HT1080 (cell line): Measurements from ENCODE around the gene MADCAM1. TPM values are rescaled to one million over a fixed set of nuclear protein-coding genes. Genes with fewer than 3 reads are reported as not detected.

Source experiments
- DNase-seq: peaks from one replicate; pipeline ENCODE4 v3.0.0-alpha.2; 2015; ENCODE audit warnings: low read depth
- total RNA-seq: library from RNA; depleted of rRNA; stranded (reverse); fragments of >200 nt; shearing (Covaris generic); gene quantifications from 2 replicates; pipeline ENCODE4 v1.2.3, GENCODE V29; 2014

The MADCAM1 gene
- total RNA-seq, 1 experiment from 2014 or later = not detected

DNA sequence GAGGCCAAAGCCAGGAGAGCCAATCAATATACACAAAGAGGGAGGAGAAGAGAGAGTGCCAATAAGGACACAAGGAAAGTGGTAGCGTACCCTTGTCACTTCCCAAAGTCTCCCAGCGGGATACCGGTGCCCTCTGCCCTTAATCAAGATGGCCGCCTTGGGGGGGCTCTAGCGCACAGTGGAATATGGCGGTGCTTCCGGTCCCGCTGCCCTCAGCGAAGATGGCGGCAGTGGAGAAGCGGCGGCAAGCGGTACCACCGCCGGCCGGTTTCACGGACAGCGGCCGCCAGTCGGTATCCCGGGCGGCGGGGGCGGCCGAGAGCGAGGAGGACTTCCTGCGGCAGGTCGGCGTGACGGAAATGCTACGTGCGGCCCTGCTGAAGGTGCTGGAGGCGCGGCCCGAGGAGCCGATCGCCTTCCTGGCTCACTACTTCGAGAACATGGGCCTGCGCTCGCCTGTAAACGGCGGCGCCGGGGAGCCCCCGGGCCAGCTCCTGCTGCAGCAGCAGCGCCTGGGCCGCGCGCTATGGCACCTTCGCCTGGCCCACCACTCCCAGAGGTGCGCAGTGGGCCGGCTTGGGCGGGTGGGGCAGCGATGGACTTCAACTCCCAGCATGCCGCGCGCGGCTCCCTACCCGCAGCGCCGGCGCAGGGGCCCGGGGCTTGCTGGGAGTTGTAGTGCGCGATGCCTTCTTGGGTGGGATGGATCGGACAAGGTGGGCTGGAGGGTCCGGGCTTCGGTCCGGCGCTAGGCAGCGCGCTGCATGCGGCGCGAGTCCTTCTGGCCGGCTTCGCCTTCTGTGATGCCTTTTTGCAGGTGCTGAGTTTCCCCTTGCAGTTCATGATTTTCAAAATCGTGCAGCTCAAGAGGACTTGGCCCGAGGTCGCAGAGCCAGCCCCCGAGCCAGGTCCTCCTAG, 11.3 kb downstream of the MADCAM1 start, which contains the start of gene TPGS1:
Gene TPGS1 (plus strand): TSS at position 212 of the 918 bp plus-strand sequence. CDS start 10 bp downstream, at position 222.
- DNase-seq = peak; percentile 80

DNA sequence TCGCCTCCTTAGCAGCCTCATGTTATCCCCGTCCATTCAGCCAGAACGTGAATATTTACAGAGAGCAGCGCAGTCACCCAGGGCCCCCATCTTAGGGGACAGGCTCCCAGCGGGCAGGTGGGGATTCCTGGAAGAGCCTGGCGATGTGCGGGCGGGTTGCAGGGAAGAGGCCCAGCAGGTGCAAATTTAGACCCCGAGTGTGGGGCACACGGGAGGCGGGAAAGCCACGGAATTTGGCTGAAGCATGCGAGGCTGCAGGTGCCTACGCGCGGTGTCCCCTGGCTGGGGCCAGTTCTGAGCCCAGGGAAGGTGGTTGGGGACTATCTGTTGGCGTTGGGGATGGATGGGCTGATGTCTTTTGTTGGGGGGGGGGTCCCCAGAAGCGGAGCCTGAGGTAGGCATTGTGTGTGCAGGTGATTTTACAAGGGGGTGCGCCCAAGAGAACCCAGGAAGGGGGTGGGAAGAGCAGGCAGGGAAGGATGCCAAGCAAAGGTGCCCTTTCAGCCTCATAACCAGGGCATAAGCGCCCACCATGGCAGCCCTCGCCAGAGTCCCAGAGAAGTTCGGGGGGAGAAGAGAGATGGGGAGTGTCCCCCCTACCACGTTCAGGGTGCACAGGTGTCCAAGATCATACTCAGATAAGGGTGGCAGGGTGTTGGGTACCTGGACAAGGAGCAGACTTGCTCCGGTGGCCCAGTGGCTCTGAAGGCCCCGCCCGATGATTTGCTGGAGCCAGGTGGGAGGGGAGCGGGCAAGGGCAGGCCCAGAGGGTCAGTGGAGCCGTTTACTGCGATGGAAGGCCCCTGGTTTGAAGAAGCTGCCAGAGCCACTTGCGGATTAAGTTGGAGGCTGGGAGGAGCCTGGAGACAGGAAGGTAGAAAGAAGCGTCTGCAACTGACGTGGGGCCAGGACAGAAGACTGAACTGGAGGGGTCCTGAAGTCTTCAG, 12.2 kb downstream of the MADCAM1 start:
- DNase-seq = no peak

DNA sequence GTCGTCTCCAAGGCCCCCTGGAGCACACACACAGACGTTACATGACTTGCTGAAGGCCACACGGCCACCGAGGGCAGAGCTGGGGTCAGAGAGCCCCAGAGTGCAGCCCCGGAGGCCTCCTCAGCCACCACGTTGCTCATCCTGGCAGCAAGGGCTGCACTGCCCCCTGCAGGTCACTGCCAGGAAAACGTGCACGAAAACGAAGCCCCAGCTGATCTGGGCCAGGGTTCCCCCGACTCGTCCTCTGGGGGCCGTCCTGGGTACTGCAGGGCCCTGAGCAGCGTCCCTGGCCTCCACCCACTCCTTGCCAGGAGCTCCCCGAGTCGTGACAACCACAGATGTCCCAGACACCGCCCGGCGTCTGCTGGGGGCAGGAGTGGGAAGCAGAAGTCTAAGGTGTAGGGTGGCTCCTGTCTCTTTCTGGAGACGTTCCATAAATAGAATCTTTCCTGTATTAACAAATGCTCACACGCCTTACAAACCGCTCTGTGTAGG, 14.4 kb downstream of the MADCAM1 start:
- peak; percentile 86 for DNase-seq

DNA sequence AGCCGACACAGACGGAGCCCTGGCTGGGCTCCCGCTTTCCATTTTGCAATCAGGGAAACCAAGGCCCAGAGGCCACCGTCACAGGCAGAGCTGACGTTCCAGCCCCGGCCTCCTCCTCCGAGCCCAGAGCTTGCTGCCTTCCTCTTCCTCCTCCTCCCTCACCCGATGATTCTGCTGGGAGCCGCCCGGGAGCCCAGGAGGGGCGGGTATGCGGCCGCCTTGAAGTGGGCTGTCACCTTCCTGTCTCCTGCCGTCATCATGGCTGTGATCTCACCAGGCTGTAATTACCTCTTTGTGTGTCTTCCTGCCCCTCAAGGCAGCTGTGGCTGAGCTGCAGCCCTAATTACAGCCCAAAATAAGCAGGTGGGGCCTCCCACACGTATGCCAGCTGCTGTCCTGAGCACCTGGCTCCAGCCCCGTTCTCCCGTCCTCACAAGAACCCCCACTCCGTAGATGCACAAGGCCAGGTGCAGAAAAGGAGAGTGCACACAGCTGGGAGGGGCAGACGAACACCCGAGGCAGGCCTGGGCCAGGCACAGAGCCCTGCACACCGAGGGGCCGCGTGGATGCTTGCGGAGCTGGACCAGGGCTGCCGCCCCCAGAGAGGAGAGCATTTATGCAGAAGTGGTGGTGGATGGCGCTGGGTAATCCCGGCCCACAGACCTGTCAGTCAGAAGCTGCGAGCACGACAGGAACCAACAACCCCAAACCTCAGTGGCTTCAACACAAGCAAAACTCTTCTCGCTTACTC, 15.0 kb downstream of the MADCAM1 start:
- DNase-seq = peak; percentile 92

DNA sequence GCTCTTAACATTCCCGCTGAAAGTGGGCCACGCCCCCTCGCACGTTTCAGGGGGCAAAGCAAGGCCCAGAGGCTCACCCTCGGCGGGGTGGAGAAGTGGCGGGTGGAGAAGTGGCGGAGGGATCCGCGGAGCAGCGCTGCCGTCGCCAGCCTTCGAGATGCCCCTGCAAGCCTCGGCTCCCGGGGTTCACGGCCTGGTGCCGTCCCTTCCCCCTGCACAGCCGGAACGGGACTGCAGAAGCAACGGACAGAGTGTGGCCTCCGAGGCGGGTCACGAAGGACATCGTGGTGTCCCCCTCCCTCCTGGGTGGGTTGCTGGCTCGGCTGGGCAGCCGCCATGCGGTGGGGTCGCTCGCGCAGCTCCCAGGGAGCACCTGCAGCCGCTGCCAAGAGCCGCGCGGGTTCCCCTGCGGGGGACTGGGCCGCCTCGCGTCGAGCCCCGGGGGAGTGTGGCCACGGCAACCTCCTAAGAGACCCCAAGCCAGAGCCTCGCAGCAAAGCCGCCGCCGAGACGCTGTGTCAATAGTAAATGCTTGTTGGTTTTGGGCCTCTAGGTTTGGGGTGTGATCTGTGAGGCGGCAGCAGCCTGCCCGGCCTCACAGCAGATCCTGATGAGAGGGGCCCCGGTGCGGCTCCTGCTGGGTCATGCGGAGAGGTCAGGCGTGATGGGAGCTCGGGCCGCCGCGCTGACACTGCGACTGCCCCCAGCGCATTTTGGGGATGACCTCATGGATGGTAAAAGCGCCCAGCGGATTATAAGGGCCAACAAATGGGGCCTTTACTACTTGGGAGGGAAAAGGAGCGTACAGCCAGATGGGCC, 16.5 kb downstream of the MADCAM1 start:
- DNase-seq = no peak

DNA sequence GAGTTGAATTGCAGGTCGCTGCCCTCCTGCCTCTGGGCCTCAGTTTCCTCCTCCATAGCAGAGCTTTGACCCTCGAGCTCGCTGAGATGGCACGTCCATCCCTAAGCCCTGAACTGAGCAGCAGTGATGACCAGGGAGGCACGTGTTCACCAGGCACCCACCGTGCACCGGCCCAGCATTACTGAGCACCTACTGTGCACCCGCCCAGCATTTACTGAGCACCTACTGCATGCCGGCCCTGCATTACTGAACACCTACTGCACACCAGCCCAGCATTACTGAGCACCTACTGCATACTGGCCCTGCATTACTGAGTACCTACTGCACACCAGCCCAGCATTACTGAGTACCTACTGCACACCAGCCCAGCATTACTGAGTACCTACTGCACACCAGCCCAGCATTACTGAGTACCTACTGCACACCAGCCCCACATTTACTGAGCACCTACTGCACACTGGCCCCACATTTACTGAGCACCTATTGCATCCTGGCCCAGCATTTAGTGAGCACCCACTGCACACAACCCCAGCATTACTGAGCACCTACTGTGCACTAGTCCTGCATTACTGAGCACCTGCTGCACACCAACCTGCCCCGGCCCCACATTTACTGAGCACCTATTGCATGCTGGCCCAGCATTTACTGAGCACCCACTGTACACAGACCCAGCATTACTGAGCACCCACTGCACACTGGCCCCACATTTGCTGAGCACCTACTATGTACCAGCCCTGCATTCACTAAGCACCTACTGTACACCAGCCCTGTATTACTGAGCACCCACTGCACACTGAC, 17.3 kb downstream of the MADCAM1 start:
- DNase-seq = no peak

DNA sequence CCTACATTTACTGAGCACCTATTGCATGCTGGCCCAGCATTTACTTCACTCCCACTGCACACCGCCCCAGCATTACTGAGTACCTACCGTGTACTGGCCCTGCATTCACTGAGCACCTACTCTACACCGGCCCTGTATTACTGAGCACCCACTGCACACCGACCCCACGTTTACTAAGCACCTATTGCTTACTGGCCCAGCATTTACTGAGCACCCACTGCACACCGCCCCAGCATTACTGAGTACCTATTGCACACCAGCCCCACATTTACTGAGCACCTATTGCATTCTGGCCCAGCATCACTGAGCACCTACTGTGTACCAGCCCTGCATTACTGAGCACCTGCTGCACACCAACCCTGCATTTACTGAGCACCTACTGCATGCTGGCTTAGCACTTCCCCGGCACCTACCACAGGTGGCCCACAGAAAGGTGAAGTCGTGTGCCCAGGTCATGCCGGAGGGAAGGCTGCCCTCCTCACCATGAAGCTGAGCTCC, 17.9 kb downstream of the MADCAM1 start:
- DNase-seq = no peak

DNA sequence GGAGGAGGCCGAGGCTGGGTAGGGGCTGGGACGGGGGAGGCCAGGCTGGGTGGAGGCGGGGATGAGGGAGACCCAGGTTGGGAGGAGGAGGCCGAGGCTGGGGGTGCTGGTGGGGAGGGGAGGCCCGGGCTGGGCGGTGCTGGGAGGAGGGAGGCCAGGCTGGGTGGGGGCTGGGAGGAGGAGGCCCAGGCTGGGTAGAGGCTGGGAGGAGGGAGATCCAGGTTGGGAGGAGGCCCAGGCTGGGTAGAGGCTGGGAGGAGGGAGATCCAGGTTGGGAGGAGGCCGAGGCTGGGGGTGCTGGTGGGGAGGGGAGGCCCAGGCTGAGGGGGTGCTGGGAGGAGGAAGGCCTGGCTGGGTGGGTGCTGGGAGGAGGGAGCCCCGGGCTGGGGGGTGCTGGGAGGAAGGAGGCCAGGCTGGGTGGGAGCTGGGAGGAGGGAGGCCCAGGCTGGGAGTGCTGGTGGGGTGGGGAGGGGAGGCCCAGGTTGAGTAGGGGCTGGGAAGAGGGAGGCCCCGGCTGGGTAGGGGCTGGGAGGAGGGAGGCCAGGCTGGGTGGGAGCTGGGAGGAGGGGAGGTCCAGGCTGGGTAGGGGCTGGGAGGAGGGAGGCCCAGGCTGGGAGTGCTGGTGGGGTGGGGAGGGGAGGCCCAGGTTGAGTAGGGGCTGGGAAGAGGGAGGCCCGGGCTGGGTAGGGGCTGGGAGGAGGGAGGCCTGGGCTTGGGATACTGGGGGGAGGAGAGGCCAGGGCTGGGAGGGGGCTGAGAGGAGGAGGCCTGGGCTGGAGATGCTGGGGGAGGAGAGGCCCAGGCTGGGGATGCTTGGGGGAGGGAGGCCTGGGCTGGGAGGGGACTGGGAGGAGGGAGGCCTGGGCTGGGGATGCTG, 21.7 kb downstream of the MADCAM1 start:
- no peak for DNase-seq

DNA sequence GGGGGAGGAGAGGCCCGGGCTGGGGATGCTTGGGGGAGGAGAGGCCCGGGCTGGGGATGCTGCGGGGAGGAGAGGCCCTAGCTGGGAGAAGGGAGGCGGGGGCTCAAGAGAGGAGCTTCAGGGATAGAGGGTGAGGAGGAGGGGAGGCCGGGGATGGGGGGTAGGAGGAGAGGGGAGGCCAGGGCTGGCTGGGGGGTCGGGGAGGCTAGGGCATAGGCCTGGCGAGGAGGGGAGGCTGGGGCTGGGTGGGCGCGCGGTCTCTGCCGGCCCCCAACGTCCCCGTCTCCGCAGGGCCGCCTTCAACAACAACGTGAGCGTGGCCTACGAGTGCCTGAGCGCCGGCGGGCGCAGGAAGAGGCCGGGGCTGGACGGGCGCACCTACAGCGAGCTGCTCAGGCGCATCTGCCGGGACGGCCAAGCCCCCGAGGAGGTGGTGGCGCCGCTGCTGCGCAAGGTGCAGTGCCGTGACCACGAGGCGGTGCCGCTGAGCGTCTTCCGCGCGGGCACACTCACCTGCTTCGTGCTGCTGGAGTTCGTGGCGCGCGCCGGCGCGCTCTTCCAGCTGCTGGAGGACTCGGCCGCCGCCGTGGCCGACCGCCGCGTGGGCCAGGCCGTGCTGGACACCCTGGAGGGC, 22.4 kb downstream of the MADCAM1 start:
- DNase-seq = no peak

DNA sequence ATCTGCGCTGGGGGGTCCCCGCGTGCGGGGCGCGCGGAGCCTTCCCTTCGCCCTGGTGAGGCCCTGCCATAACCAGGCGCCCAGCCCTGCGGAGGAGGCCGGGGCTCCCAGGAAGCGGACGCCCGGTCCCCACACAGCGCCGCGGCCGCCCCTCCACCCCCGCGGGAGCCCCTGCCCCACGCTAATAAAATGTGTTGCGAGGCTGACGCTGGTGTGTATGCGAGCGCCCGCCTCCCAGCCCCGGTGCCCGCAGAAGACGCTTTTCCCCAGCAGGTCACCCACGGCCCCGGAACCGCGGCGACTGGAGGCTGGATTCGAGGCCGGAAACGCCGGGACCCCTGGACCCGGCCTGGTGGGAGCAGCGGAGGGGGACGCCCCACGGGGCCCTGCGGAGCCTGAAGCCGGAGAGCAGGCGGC, 23.2 kb downstream of the MADCAM1 start:
- DNase-seq = no peak

DNA sequence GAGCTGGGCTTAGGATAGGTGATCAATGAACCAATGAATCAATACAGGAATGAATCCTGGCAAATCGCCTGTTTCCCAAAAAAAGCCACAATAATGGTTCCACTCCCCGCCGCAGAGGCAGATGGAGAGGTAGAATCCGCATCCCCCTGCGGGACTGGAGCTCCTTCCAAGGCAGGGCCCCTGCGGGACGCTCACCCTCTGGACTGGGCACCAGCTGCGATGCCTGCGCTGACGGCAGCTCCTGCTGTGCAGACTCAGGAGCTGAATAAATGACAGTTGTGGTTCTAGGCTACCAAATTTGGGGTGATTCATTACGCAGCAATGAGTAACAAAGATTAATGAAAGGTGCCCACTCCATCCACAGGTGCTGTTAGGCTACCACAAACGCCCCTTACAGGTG, 26.4 kb downstream of the MADCAM1 start:
- DNase-seq = no peak

DNA sequence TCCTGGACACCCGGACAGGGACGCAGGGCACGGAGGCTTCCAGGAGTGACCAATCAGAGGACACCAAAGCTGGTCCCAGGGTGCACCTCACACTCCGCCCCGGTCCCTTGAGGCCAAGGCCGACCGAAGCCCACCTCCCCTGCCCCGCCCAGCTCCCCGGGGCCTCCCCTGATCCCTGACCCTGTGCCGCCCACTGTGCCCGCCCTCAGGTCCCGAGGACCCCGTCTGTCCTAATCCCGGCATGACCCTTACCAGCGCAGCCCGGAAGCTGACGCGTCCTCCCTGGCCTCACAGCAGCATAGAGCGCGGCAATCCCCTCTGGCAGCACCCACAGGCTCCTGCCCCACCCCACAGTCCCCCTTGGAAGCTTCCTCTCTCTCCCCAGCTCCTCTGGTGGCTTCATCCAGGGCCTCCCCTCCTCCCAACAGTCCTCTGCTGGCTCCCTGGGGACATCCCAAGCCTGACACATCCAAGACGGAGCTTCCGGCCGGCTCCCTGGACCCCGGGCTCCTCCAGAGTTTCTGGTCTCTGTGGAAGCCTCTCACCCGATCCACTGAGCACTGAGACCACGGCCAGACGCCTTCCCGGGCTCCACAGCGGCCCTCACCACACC, 27.9 kb downstream of the MADCAM1 start:
- DNase-seq = no peak

DNA sequence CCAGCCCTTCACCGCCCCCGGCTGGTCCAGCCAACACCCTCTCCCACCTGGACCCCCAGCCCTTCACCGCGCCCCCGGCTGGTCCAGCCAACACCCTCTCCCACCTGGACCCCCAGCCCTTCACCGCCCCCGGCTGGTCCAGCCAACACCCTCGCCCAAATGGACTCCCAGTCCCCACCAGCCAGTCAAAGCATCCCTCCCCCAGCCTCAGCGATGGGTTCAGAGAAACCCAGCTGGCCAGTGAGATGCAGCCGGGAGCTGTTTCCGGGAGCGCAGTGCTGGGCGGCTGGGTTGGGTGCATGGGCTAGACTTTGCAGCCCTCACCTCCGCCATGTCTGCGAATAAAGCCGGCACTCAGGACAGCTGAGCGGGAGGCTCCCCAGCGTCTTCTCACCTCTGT, 28.7 kb downstream of the MADCAM1 start:
- DNase-seq = no peak

DNA sequence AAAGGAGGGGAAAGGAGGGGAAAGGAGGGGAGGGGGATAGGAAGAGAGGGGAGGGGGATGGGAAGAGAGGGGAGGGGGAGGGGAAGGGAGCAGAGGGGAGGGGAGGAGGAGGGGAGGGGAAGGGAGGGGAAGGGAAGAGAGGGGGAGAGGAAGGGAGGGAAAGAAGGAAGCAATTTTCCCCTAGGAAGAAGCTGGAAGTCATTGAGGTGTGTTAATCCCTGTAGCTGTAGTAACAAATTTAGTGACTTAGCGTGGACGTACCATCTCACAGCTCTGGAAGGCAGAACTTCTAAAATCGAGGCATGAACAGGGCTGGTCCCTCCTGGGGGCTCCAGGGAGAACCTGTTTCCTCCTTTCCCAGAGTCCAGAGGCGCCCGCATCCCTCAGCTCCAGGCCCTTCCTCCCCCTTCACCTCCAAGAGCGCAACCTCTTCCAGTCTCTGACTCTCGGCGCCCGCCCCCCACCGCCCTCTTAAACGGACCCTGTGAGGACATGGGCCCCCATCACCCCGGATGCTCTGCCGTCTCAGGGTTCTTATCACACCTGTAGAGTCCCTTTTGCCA, 29.7 kb downstream of the MADCAM1 start:
- DNase-seq = no peak

DNA sequence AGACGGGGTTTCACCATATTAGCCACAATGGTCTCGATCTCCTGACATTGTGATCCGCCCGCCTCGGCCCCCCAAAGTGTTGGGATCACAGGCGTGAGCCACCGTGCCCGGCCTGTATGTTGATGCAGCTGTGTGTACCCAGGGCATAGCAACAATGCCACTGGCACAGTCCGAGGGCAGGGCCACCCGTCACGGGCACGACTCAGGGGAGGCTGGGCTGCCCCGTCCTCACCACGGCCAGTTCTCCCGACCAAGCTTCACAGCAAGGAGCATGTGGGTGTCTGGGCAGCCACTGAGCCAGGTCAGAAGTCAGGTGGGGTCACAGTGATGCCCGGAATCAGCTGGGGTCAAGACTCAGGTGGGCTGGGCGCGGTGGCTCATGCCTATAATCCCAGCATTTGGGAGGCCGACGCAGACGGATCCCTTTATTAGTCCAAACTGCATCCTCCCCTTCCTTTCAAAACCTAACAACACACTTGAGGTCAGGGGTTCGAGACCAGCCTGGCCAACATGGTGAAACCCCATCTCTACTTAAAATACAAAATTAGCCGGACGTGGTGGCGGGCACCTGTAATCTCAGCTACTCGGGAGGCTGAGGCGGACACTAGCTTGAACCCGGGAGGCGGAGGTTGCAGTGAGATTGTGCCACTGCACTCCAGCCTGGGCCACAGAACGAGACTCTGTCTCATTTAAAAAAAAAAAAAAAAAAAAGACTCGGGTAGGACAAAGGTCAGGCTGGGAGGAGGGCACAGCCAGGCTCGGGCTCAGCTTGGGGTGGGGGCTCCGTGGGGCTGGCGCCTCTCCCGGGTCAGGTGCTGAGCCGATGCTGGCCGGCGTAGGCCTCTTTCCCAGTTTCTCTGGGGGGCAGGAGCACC, 34.1 kb downstream of the MADCAM1 start:
- DNase-seq = no peak
